AG04449 (cell line): ENCODE measurements around the gene TARDBP.
"Not testable (repeated sequence)": the region's sequence is repeated elsewhere in the genome, so short reads cannot be mapped to it uniquely, and the experiment has no call there.

Source experiments
- CTCF ChIA-PET: fragments of 350-600 bp; formaldehyde crosslinking; extraction: SDS; loops from one replicate; lab custom pipeline; 2021; ENCODE audit warnings: antibody characterized with exemption; lab: Yijun Ruan, JAX
- POLR2A ChIA-PET: fragments of 400-600, 350-600 bp; formaldehyde crosslinking; extraction: SDS; loops from one replicate; lab custom pipeline; 2020; ENCODE audit warnings: antibody characterized with exemption, inconsistent platforms; lab: Yijun Ruan, JAX
- DNase-seq: peaks from one replicate; pipeline ENCODE4 v3.0.0-alpha.2; 2010; ENCODE audit warnings: low read depth, low spot score
- H3K4me3 ChIP-seq: 2 replicates; pipeline ENCODE4 v1.5.1; 2011; ENCODE audit warnings: low read depth, mild to moderate bottlenecking, control low read depth, low read length
- CTCF ChIP-seq: IDR thresholded peaks from one replicate; pipeline ENCODE4 v1.5.1; 2011; ENCODE audit warnings: mild to moderate bottlenecking, moderate library complexity, low read length, control low read depth, inconsistent platforms; ENCODE audit not compliant: insufficient read depth; ENCODE audit errors: missing control alignments

Gene TARDBP

GRCh38 chr1:11026903-11027302 lies 14.4 kb downstream of the TARDBP start:
- CTCF ChIA-PET, result interaction anchor here (1.8 kb wide), 1 partner anchor 11 kb away, joined by 33 read pairs; no protein-coding TSS in a partner anchor
- no peak overlapping the region for H3K4me3 ChIP-seq
- POLR2A ChIA-PET, result no interaction called here
- TF ChIP-seq CTCF, result no peak
- no peak for DNase-seq

- ChIA-PET POLR2A (no interaction called here), CTCF (interaction anchor here (1.8 kb wide), 1 partner anchor 10 kb away, joined by 33 read pairs; no protein-coding TSS in a partner anchor)
- no peak for DNase-seq
- TF ChIP-seq CTCF, result no peak
- H3K4me3 ChIP-seq, result no peak overlapping the region
Measured at GRCh38 chr1:11027316-11027715, 14.9 kb downstream of the TARDBP start.

- no peak for TF ChIP-seq CTCF
- no peak overlapping the region for H3K4me3 ChIP-seq
- CTCF ChIA-PET, result interaction anchor here (1.8 kb wide), 1 partner anchor 10 kb away, joined by 33 read pairs; no protein-coding TSS in a partner anchor
- no peak for DNase-seq
- POLR2A ChIA-PET, result interaction anchor here (0.7 kb wide), 1 partner anchor 14 kb away, joined by 4 read pairs; no protein-coding TSS in a partner anchor
Measured at GRCh38 chr1:11028018-11028417, 15.6 kb downstream of the TARDBP start.

- POLR2A ChIA-PET, result interaction anchor here (0.5 kb wide), 1 partner anchor 520 kb away, joined by 3 read pairs; no protein-coding TSS in a partner anchor
- CTCF ChIA-PET, result interaction anchor here (0.7 to 3.2 kb wide), 5 partner anchors 9 to 615 kb away, joined by 3 to 12 read pairs (median 5); no protein-coding TSS in a partner anchor
- DNase-seq, result no peak
- no peak overlapping the region for H3K4me3 ChIP-seq
- no peak for TF ChIP-seq CTCF
Measured at GRCh38 chr1:11030865-11031264, 18.4 kb downstream of the TARDBP start.

- ChIA-PET POLR2A (interaction anchor here (1.1 kb wide), 1 partner anchor 22 kb away, joined by 3 read pairs; no protein-coding TSS in a partner anchor), CTCF (interaction anchor here (0.5 to 3.2 kb wide), 4 partner anchors 22 to 614 kb away, joined by 3 to 12 read pairs (median 4); no protein-coding TSS in a partner anchor)
Measured at GRCh38 chr1:11031624-11032262, 19.3 kb downstream of the TARDBP start.

GRCh38 chr1:11037019-11037739 lies 24.7 kb downstream of the TARDBP start:
- H3K4me3 ChIP-seq, DNase-seq: not testable (repeated sequence)
- ChIA-PET POLR2A (interaction anchor here (1.3 to 1.8 kb wide), 2 partner anchors 14 to 872 kb away, joined by 5 to 9 read pairs; no protein-coding TSS in a partner anchor), CTCF (interaction anchor here (0.6 to 5.9 kb wide), 76 partner anchors 7 to 1113 kb away, joined by 3 to 311 read pairs (median 6); partner anchors contain the start of genes FBXO2, FBXO6, MASP2 and MTOR)

More at GRCh38 chr1:11031624-11032262, 19.3 kb downstream of the TARDBP start:
- no peak for DNase-seq
- no peak overlapping the region for H3K4me3 ChIP-seq
- TF ChIP-seq CTCF, result no peak
